SK-N-SH (cell line): ENCODE data around the gene GSTA5. TPM values are rescaled to one million over a fixed set of nuclear protein-coding genes. Genes with fewer than 3 reads are reported as not detected.
"Not testable (repeated sequence)": the region's sequence is repeated elsewhere in the genome, so short reads cannot be mapped to it uniquely, and the experiment has no call there.

ENCODE experiments used
- CTCF ChIA-PET: fragments of 300-600, 350-600 bp; formaldehyde crosslinking; extraction: SDS; loops from one replicate; lab custom pipeline; 2021; lab: Yijun Ruan, JAX
- POLR2A ChIA-PET: fragments of 350-600 bp; sonication (Branson Sonifier 250); formaldehyde crosslinking; extraction: SDS; loops from one replicate; lab custom pipeline; 2020; ENCODE audit warnings: antibody characterized with exemption, inconsistent platforms; lab: Yijun Ruan, JAX
- DNase-seq: peaks from one replicate; pipeline ENCODE4 v3.0.0; 2012
- H2AFZ ChIP-seq: fragments of 200-600 bp; sonication (generic); 2 replicates; pipeline ENCODE4 v1.8.1; 2016; ENCODE audit warnings: antibody characterized with exemption, mild to moderate bottlenecking, low read depth
- H3F3A ChIP-seq: fragments of 200-600 bp; sonication (generic); replicated peaks from 2 replicates; pipeline ENCODE3; 2016; ENCODE audit warnings: antibody characterized with exemption, mild to moderate bottlenecking; ENCODE audit not compliant: insufficient read depth
- H3K27ac ChIP-seq, 2 experiments: fragments of 200-500 bp in 1 of 2; fragments of 200-600 bp in 1 of 2; sonication (Bioruptor generic) in 1 of 2; sonication (generic), shearing (Covaris generic) in 1 of 2; 2 replicates each; pipeline versions ENCODE4 v1.5.1 to v1.6.1; 2014 to 2016; ENCODE audit warnings: low read depth in 2 of 2, inconsistent platforms in 1 of 2, low read length in 1 of 2, mild to moderate bottlenecking in 1 of 2, mixed read lengths in 1 of 2
- H3K27me3 ChIP-seq: fragments of 200-600 bp; sonication (generic), shearing (Covaris generic); 2 replicates; pipeline ENCODE4 v1.6.1; 2016; ENCODE audit warnings: mixed run types; ENCODE audit not compliant: insufficient read depth
- H3K36me3 ChIP-seq, 2 experiments: fragments of 200-500 bp in 1 of 2; fragments of 200-600 bp in 1 of 2; sonication (Bioruptor generic) in 1 of 2; sonication (generic) in 1 of 2; replicated peaks in 1 of 2; 2 replicates each; pipeline versions ENCODE3 to v1.5.1; 2014 to 2016; ENCODE audit warnings: low read length in 1 of 2, mild to moderate bottlenecking in 1 of 2; ENCODE audit not compliant: insufficient read depth in 2 of 2, control insufficient read depth in 1 of 2
- H3K4me1 ChIP-seq, 2 experiments: fragments of 200-500 bp in 1 of 2; fragments of 200-600 bp in 1 of 2; sonication (Bioruptor generic) in 1 of 2; sonication (generic), shearing (Covaris generic) in 1 of 2; 2 replicates each; pipeline versions ENCODE4 v1.5.1 to v1.6.1; 2014 to 2016; ENCODE audit warnings: low read depth in 1 of 2, low read length in 1 of 2, mixed run types in 1 of 2; ENCODE audit not compliant: insufficient read depth in 2 of 2, control insufficient read depth in 1 of 2
- H3K4me2 ChIP-seq: fragments of 200-600 bp; sonication (generic), shearing (Covaris generic); 2 replicates; pipeline ENCODE4 v1.6.1; 2017; ENCODE audit warnings: mixed run types
- H3K4me3 ChIP-seq, 2 experiments: fragments of 200-500 bp in 1 of 2; fragments of 200-600 bp in 1 of 2; sonication (Bioruptor generic) in 1 of 2; sonication (generic), shearing (Covaris generic) in 1 of 2; 2 replicates each; pipeline versions ENCODE4 v1.5.1 to v1.8.1; 2014 to 2016; ENCODE audit warnings: low read depth in 2 of 2, inconsistent platforms in 1 of 2, low read length in 1 of 2, mild to moderate bottlenecking in 1 of 2, mixed read lengths in 1 of 2, moderate library complexity in 1 of 2
- H3K79me2 ChIP-seq: fragments of 200-600 bp; sonication (generic); 2 replicates; pipeline ENCODE4 v1.8.1; 2017; ENCODE audit warnings: mild to moderate bottlenecking; ENCODE audit not compliant: insufficient read depth
- H3K9ac ChIP-seq: fragments of 200-600 bp; sonication (generic); 2 replicates; pipeline ENCODE4 v1.6.1; 2017; ENCODE audit warnings: mixed run types
- H3K9me2 ChIP-seq: fragments of 200-600 bp; sonication (generic); 2 replicates; pipeline ENCODE4 v1.6.1; 2017; ENCODE audit warnings: mixed run types
- H3K9me3 ChIP-seq: fragments of 200-600 bp; sonication (generic); 2 replicates; pipeline ENCODE4 v1.6.1; 2017; ENCODE audit warnings: mixed run types, mild to moderate bottlenecking, moderate library complexity
- H4K20me1 ChIP-seq: fragments of 200-600 bp; sonication (generic); 2 replicates; pipeline ENCODE4 v1.6.1; 2017; ENCODE audit warnings: mild to moderate bottlenecking, mixed run types; ENCODE audit not compliant: insufficient read depth
- CHD2 ChIP-seq: fragments of 150-350 bp; IDR thresholded peaks from 2 replicates; pipeline ENCODE4 v1.6.1; 2018; ENCODE audit warnings: low read length; ENCODE audit not compliant: partially characterized antibody
- EP300 ChIP-seq, 2 experiments: IDR thresholded peaks; 2 replicates each; pipeline versions ENCODE4 v1.4.0 to v1.6.1; 2012; ENCODE audit warnings: borderline replicate concordance in 1 of 2, low read depth in 1 of 2, low read length in 1 of 2
- EZH2phosphoT487 ChIP-seq: fragments of 200-600 bp; sonication (generic); IDR thresholded peaks from 2 replicates; pipeline ENCODE4 v1.6.1; 2017; ENCODE audit warnings: low read depth, mixed run types, mild to moderate bottlenecking, antibody characterized with exemption, moderate library complexity, borderline replicate concordance
- FOSL2 ChIP-seq: IDR thresholded peaks from 2 replicates; pipeline ENCODE4 v1.4.0; 2012; ENCODE audit warnings: low read depth, mild to moderate bottlenecking, moderate library complexity, borderline replicate concordance
- FOXJ3 ChIP-seq: sonication (generic); formaldehyde crosslinking; IDR thresholded peaks from 2 replicates; pipeline ENCODE4 v1.5.1; 2020; ENCODE audit warnings: mild to moderate bottlenecking, missing genetic modification reagents
- MEF2A ChIP-seq: IDR thresholded peaks from 2 replicates; pipeline ENCODE4 v1.4.0; 2012; ENCODE audit warnings: low read depth, borderline replicate concordance
- NFIC ChIP-seq: IDR thresholded peaks from 2 replicates; pipeline ENCODE4 v1.4.0; 2012; ENCODE audit warnings: borderline replicate concordance
- PBX3 ChIP-seq: IDR thresholded peaks from 2 replicates; pipeline ENCODE4; 2012
- REST ChIP-seq: IDR thresholded peaks from 2 replicates; pipeline ENCODE4 v1.6.1; 2012; ENCODE audit warnings: mild to moderate bottlenecking, low read depth, low read length, moderate library complexity
- SMC3 ChIP-seq: IDR thresholded peaks from 2 replicates; pipeline ENCODE4 v1.6.1; 2012; ENCODE audit warnings: low read depth, low read length, improper control_type of control experiment
- TEAD4 ChIP-seq: IDR thresholded peaks from 2 replicates; pipeline ENCODE4 v1.4.0; 2012; ENCODE audit warnings: mild to moderate bottlenecking, borderline replicate concordance; ENCODE audit not compliant: insufficient read depth
- YY1 ChIP-seq: IDR thresholded peaks from 2 replicates; pipeline ENCODE4 v1.4.0; 2012; ENCODE audit warnings: low read depth, mild to moderate bottlenecking
- ZBTB33 ChIP-seq: IDR thresholded peaks from 2 replicates; pipeline ENCODE4 v1.4.0; 2012; ENCODE audit warnings: low read depth, borderline replicate concordance
- WGBS: methylation state at CpG from one replicate; pipeline ENCODE4 v1.1.6; 2017; ENCODE audit warnings: low lambda C conversion rate; 5-methylcytosine and 5-hydroxymethylcytosine counted together
- polyA plus RNA-seq, 3 experiments: library from polyadenylated mRNA; depleted of rRNA; stranded (reverse); fragments of >200 nt; gene quantifications; 2 replicates each; pipeline ENCODE4 v1.2.3, GENCODE V29; 2012
- TF ChIP-seq, protein P1 (sequence below): fragments of 150-350 bp; IDR thresholded peaks from 2 replicates; pipeline ENCODE4 v1.6.1; 2016; ENCODE audit warnings: mild to moderate bottlenecking, low read depth, low read length

GSTA5 gene
- polyA plus RNA-seq, 1 of the 3 experiments (the other 2 are of a cell fraction), result not detected

DNA sequence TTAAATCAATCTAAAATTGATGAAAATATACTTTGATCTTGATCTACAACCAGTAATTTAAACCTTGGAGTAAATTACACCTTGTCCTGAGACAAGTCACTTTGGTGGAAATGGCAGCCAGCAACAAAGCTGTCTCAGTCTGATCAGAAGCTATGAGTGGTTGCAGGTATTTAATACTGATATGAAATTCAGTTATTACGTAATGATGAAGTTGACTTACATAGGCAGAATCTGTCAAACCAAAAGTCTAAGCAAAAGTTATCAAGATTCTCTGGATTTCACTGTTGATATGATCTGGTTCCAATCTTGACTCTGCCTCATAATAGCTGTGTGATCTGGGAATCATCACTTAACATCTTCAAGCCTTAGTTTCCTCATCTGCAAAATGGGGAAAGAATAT, 27.6 kb upstream of the GSTA5 start:
- no peaks in the 10 kb centered on the region for H3K36me3 ChIP-seq

GRCh38 chr6:52861151-52861550, 20.5 kb upstream of the GSTA5 start:
- H3K79me2 ChIP-seq, H3K9me3 ChIP-seq, H3K4me1 ChIP-seq, H2AFZ ChIP-seq, POLR2A ChIA-PET, H3K36me3 ChIP-seq, H3K4me2 ChIP-seq, H4K20me1 ChIP-seq, H3K4me3 ChIP-seq, DNase-seq, CTCF ChIA-PET, H3K9me2 ChIP-seq, H3F3A ChIP-seq, H3K9ac ChIP-seq, H3K27ac ChIP-seq: not testable (repeated sequence)
- WGBS, result 47% methylated on average over 6 of the region's 7 CpGs
- peaks cover 28% of the 10 kb centered on the region; the same call in 1 of the 2 replicates for H3K27me3 ChIP-seq

More for the DNA sequence above, 27.6 kb upstream of the GSTA5 start:
- no peak overlapping the region for H3K27ac ChIP-seq
- H4K20me1 ChIP-seq, result no peaks in the 10 kb centered on the region
- H3K9ac ChIP-seq, result no peak overlapping the region
- no peaks in the 10 kb centered on the region for H3K9me2 ChIP-seq
- ChIA-PET POLR2A (no interaction called here), CTCF (no interaction called here)
- no peak overlapping the region for H3K4me2 ChIP-seq
- H3K4me3 ChIP-seq, result no peak overlapping the region
- no peaks in the 10 kb centered on the region for H3K79me2 ChIP-seq
- no peaks in the 10 kb centered on the region for H3K9me3 ChIP-seq
- no peaks in the 10 kb centered on the region for H3F3A ChIP-seq
- no peaks in the 10 kb centered on the region for H3K27me3 ChIP-seq
- 85% methylated on average over 1 of the region's 1 CpG for WGBS
- no peak for DNase-seq
- H3K4me1 ChIP-seq, result no peaks in the 10 kb centered on the region; a peak in 1 of 4 replicates
- no peak overlapping the region for H2AFZ ChIP-seq
- TF ChIP-seq MEF2A (no peak), CHD2 (no peak), FOSL2 (no peak), NFIC (no peak), ZBTB33 (no peak), PBX3 (no peak), EP300 (IDR thresholded peaks at IDR 0.05; ENCODE audit: borderline replicate concordance in 1 of 2, low read depth in 1 of 2, low read length in 1 of 2) (no peak), YY1 (no peak), SMC3 (no peak), TEAD4 (no peak), FOXJ3 (CRISPR knock-in tag) (no peak), EZH2phosphoT487 (no peak), REST (no peak)
- TF ChIP-seq, protein P1, sequence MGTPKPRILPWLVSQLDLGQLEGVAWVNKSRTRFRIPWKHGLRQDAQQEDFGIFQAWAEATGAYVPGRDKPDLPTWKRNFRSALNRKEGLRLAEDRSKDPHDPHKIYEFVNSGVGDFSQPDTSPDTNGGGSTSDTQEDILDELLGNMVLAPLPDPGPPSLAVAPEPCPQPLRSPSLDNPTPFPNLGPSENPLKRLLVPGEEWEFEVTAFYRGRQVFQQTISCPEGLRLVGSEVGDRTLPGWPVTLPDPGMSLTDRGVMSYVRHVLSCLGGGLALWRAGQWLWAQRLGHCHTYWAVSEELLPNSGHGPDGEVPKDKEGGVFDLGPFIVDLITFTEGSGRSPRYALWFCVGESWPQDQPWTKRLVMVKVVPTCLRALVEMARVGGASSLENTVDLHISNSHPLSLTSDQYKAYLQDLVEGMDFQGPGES, result no peak
